Ishikawa (cell line): ENCODE data around the gene RBMS1.

Experiments used
- CEBPB ChIP-seq: IDR thresholded peaks from 2 replicates; pipeline ENCODE4 v1.6.1; 2012
- CREB1 ChIP-seq: IDR thresholded peaks from 2 replicates; pipeline ENCODE4 v1.6.1; 2012; ENCODE audit warnings: low read depth
- EGR1 ChIP-seq: IDR thresholded peaks from 2 replicates; pipeline ENCODE4 v1.6.1; 2012
- EP300 ChIP-seq: IDR thresholded peaks from 2 replicates; pipeline ENCODE4 v1.6.1; 2012; ENCODE audit warnings: borderline replicate concordance
- FOXM1 ChIP-seq: IDR thresholded peaks from 2 replicates; pipeline ENCODE4 v1.6.1; 2012; ENCODE audit warnings: low read depth, borderline replicate concordance
- MAX ChIP-seq: IDR thresholded peaks from 2 replicates; pipeline ENCODE4 v1.6.1; 2012
- NFIC ChIP-seq: IDR thresholded peaks from 2 replicates; pipeline ENCODE4 v1.6.1; 2012
- RAD21 ChIP-seq: IDR thresholded peaks from 2 replicates; pipeline ENCODE4 v1.6.1; 2012; ENCODE audit warnings: low read depth
- REST ChIP-seq: IDR thresholded peaks from 2 replicates; pipeline ENCODE4 v1.6.1; 2012; ENCODE audit warnings: low read depth, mild to moderate bottlenecking
- TAF1 ChIP-seq: IDR thresholded peaks from 2 replicates; pipeline ENCODE4 v1.6.1; 2012; ENCODE audit warnings: low read depth, mild to moderate bottlenecking
- TCF12 ChIP-seq: IDR thresholded peaks from 2 replicates; pipeline ENCODE4 v1.6.1; 2012; ENCODE audit warnings: low read depth
- TEAD4 ChIP-seq: IDR thresholded peaks from 2 replicates; pipeline ENCODE4 v1.6.1; 2012
- USF1 ChIP-seq: IDR thresholded peaks from 2 replicates; pipeline ENCODE4 v1.6.1; 2012
- YY1 ChIP-seq: IDR thresholded peaks from 2 replicates; pipeline ENCODE4 v1.6.1; 2012; ENCODE audit warnings: low read depth
- ZBTB7A ChIP-seq: IDR thresholded peaks from 2 replicates; pipeline ENCODE4 v1.6.1; 2012; ENCODE audit warnings: low read depth

The RBMS1 gene

GRCh38 chr2:160290598-160290997 is 203.0 kb downstream of the RBMS1 start:
- no peak for TF ChIP-seq CEBPB

GRCh38 chr2:160289831-160290230 is 203.8 kb downstream of the RBMS1 start:
- TF ChIP-seq CEBPB, result no peak
- no peak for TF ChIP-seq TEAD4
- no peak for TF ChIP-seq EP300
- no peak for TF ChIP-seq FOXM1
- TF ChIP-seq USF1, result no peak
- TF ChIP-seq CREB1, result no peak

GRCh38 chr2:160289126-160289525 is 204.5 kb downstream of the RBMS1 start:
- TF ChIP-seq EGR1 (no peak), NFIC (no peak), REST (no peak), TAF1 (no peak), TEAD4 (no peak), MAX (no peak), EP300 (no peak), FOXM1 (no peak), CEBPB (no peak), CREB1 (no peak), USF1 (no peak), RAD21 (no peak), YY1 (no peak)

GRCh38 chr2:160288324-160288723 is 205.3 kb downstream of the RBMS1 start:
- TF ChIP-seq EGR1 (no peak), RAD21 (no peak), CEBPB (no peak), USF1 (no peak), TAF1 (no peak), REST (no peak), CREB1 (no peak), MAX (no peak), EP300 (no peak), YY1 (no peak), ZBTB7A (no peak), FOXM1 (no peak), TCF12 (no peak), NFIC (no peak), TEAD4 (no peak)

- no peak for TF ChIP-seq TAF1
- no peak for TF ChIP-seq ZBTB7A
- no peak for TF ChIP-seq CEBPB
- TF ChIP-seq MAX, result no peak
- no peak for TF ChIP-seq TEAD4
- TF ChIP-seq FOXM1, result no peak
Measured at GRCh38 chr2:160287476-160287875, 206.1 kb downstream of the RBMS1 start.

GRCh38 chr2:160286551-160286950 is 207.1 kb downstream of the RBMS1 start:
- TF ChIP-seq EGR1 (no peak), FOXM1 (no peak), NFIC (no peak), USF1 (no peak), MAX (no peak), CEBPB (no peak), RAD21 (no peak), TCF12 (no peak), ZBTB7A (no peak)
